Activated CD4-positive, alpha-beta T cell treated with anti-CD3 and anti-CD28 coated beads for 36 hours (primary cell): ENCODE measurements around the gene CRYGS. TPM values are rescaled to one million over a fixed set of nuclear protein-coding genes. Genes with fewer than 3 reads are reported as not detected.
A peak's percentile ranks its signal among the peaks of the same experiment; 100 is the strongest.
"Not testable (repeated sequence)": the region's sequence is repeated elsewhere in the genome, so short reads cannot be mapped to it uniquely, and the experiment has no call there.

Experiments used
- ATAC-seq: fragments of 200-7000 bp; cut with Tn5 transposase; one replicate; pipeline ENCODE4 v1.10.0; 2021; ENCODE audit warnings: mild to moderate bottlenecking, moderate library complexity
- CTCF ChIA-PET: fragments of 350-600 bp; sonication (Branson Sonifier 250); formaldehyde crosslinking; loops from one replicate; lab custom pipeline; 2021; ENCODE audit warnings: antibody characterized with exemption; lab: Charles Lee
- POLR2A ChIA-PET: fragments of 350-600 bp; sonication (Branson Sonifier 250); formaldehyde crosslinking; loops from one replicate; lab custom pipeline; 2021; ENCODE audit warnings: antibody characterized with exemption, inconsistent platforms; lab: Charles Lee
- DNase-seq: peaks from one replicate; pipeline ENCODE4 v3.0.0-alpha.2; 2020
- H3K27ac Mint-ChIP-seq: one replicate; pipeline ENCODE4 v1.8.0; 2021; ENCODE audit warnings: mixed read lengths
- H3K27me3 Mint-ChIP-seq: one replicate; pipeline ENCODE4 v1.8.0; 2021; ENCODE audit warnings: mixed read lengths
- H3K36me3 Mint-ChIP-seq: one replicate; pipeline ENCODE4 v1.8.0; 2021; ENCODE audit warnings: low read depth, mixed read lengths
- H3K4me1 Mint-ChIP-seq: one replicate; pipeline ENCODE4 v1.8.0; 2021; ENCODE audit warnings: mixed read lengths
- H3K4me3 Mint-ChIP-seq: one replicate; pipeline ENCODE4 v1.8.0; 2021; ENCODE audit warnings: mild to moderate bottlenecking, moderate library complexity, mixed read lengths
- H3K9me3 Mint-ChIP-seq: one replicate; pipeline ENCODE4 v1.8.0; 2021; ENCODE audit warnings: low read depth, mixed read lengths
- intact Hi-C, 2 experiments: fragments of 100-400 bp; cut with DNase I in 1 of 2; cut with micrococcal nuclease in 1 of 2; formaldehyde crosslinking; loops; one replicate each; pipeline versions ENCODE4 v1.14.2 to v1.15.1; 2022 to 2024; cut with DNase I, micrococcal nuclease
- total RNA-seq, 2 experiments: library from RNA; stranded (reverse); gene quantifications; one replicate each; pipeline ENCODE4 v1.2.3, GENCODE V29; 2021

The CRYGS gene
- total RNA-seq, 2 experiments from 2014 or later: 1.6 to 1.7 TPM

- Mint-ChIP-seq H3K4me1 (peaks cover 71% of the 10 kb centered on the region), H3K9me3 (no peaks in the 10 kb centered on the region), H3K36me3 (no peaks in the 10 kb centered on the region), H3K27me3 (no peaks in the 10 kb centered on the region), H3K27ac (peak overlapping the region; percentile 70), H3K4me3 (peak overlapping the region; percentile 11)
- ATAC-seq: no peak
- intact Hi-C loops: loop anchor here (1.0 to 5.0 kb wide), 4 partner anchors 11 to 372 kb away; no protein-coding TSS in a partner anchor
- CTCF ChIA-PET: interaction anchor here (0.6 to 1.5 kb wide), 4 partner anchors 24 to 107 kb away, joined by 3 to 11 read pairs (median 6); no protein-coding TSS in a partner anchor
- DNase-seq: peak; percentile 41
- POLR2A ChIA-PET: interaction anchor here (0.7 kb wide), 1 partner anchor 25 kb away, joined by 6 read pairs; no protein-coding TSS in a partner anchor
Observed at GRCh38 chr3:186510374-186511079, 33.7 kb downstream of the CRYGS start.

GRCh38 chr3:186509423-186509822, 34.8 kb downstream of the CRYGS start:
- intact Hi-C loops: no loop called here
- Mint-ChIP-seq H3K27me3 (no peaks in the 10 kb centered on the region), H3K9me3 (no peaks in the 10 kb centered on the region), H3K4me1 (peaks cover 60% of the 10 kb centered on the region), H3K36me3 (no peaks in the 10 kb centered on the region), H3K27ac (no peak overlapping the region), H3K4me3 (no peak overlapping the region)
- ChIA-PET POLR2A (no interaction called here), CTCF (interaction anchor here (1.5 kb wide), 1 partner anchor 30 kb away, joined by 4 read pairs; no protein-coding TSS in a partner anchor)
- ATAC-seq (no peak), DNase-seq (no peak)

- H3K36me3 Mint-ChIP-seq: no peaks in the 10 kb centered on the region
- intact Hi-C loops: no loop called here
- peak; percentile 76 for ATAC-seq
- H3K27ac Mint-ChIP-seq: peak overlapping the region; percentile 38
- DNase-seq: peak; percentile 76
- H3K27me3 Mint-ChIP-seq: no peaks in the 10 kb centered on the region
- POLR2A ChIA-PET: interaction anchor here (0.7 to 1.7 kb wide), 4 partner anchors 12 to 34 kb away, joined by 3 to 14 read pairs (median 3); no protein-coding TSS in a partner anchor
- no peak overlapping the region for H3K4me3 Mint-ChIP-seq
- H3K9me3 Mint-ChIP-seq: no peaks in the 10 kb centered on the region
- peaks cover 45% of the 10 kb centered on the region for H3K4me1 Mint-ChIP-seq
- CTCF ChIA-PET: interaction anchor here (0.5 to 1.5 kb wide), 6 partner anchors 10 to 370 kb away, joined by 3 to 11 read pairs (median 3); no protein-coding TSS in a partner anchor
Observed at GRCh38 chr3:186506857-186507256, 37.3 kb downstream of the CRYGS start.

GRCh38 chr3:186506191-186506739, 37.9 kb downstream of the CRYGS start:
- Mint-ChIP-seq H3K27ac (peak overlapping the region; percentile 37), H3K36me3 (no peaks in the 10 kb centered on the region), H3K4me1 (peaks cover 39% of the 10 kb centered on the region), H3K27me3 (no peaks in the 10 kb centered on the region), H3K9me3 (no peaks in the 10 kb centered on the region), H3K4me3 (no peak overlapping the region)
- ChIA-PET CTCF (interaction anchor here (0.7 to 1.5 kb wide), 3 partner anchors 10 to 371 kb away, joined by 3 to 11 read pairs (median 3); no protein-coding TSS in a partner anchor), POLR2A (interaction anchor here (0.9 to 1.7 kb wide), 3 partner anchors 12 to 33 kb away, joined by 3 to 14 read pairs (median 3); no protein-coding TSS in a partner anchor)
- intact Hi-C loops: no loop called here
- DNase-seq: no peak
- ATAC-seq: no peak

GRCh38 chr3:186502966-186503712, 41.0 kb downstream of the CRYGS start:
- no peak for DNase-seq
- H3K27ac Mint-ChIP-seq: no peak overlapping the region
- peaks cover 6% of the 10 kb centered on the region for H3K9me3 Mint-ChIP-seq
- H3K4me3 Mint-ChIP-seq: no peak overlapping the region
- POLR2A ChIA-PET: no interaction called here
- peaks cover 21% of the 10 kb centered on the region for H3K4me1 Mint-ChIP-seq
- CTCF ChIA-PET: interaction anchor here (0.6 to 0.9 kb wide), 4 partner anchors 8 to 37 kb away, joined by 3 to 5 read pairs (median 4); no protein-coding TSS in a partner anchor
- no peak for ATAC-seq
- no peaks in the 10 kb centered on the region for H3K27me3 Mint-ChIP-seq
- intact Hi-C loops: no loop called here
- no peaks in the 10 kb centered on the region for H3K36me3 Mint-ChIP-seq

GRCh38 chr3:186502138-186502948, 41.8 kb downstream of the CRYGS start:
- H3K9me3 Mint-ChIP-seq: peaks cover 6% of the 10 kb centered on the region
- DNase-seq (peak; percentile 20), ATAC-seq (peak; percentile 34)
- peaks cover 21% of the 10 kb centered on the region for H3K4me1 Mint-ChIP-seq
- H3K36me3 Mint-ChIP-seq: no peaks in the 10 kb centered on the region
- no peaks in the 10 kb centered on the region for H3K27me3 Mint-ChIP-seq
- H3K27ac Mint-ChIP-seq: no peak overlapping the region
- intact Hi-C loops: no loop called here
- ChIA-PET CTCF (interaction anchor here (0.7 kb wide), 1 partner anchor 1103 kb away, joined by 3 read pairs; no protein-coding TSS in a partner anchor), POLR2A (no interaction called here)
- H3K4me3 Mint-ChIP-seq: no peak overlapping the region

GRCh38 chr3:186499949-186500348, 44.2 kb downstream of the CRYGS start:
- H3K27me3 Mint-ChIP-seq, H3K27ac Mint-ChIP-seq, H3K36me3 Mint-ChIP-seq, intact Hi-C loops, POLR2A ChIA-PET, H3K9me3 Mint-ChIP-seq, H3K4me3 Mint-ChIP-seq, DNase-seq, ATAC-seq: not testable (repeated sequence)
- CTCF ChIA-PET: interaction anchor here (0.6 to 1.9 kb wide), 4 partner anchors 8 to 35 kb away, joined by 3 to 7 read pairs (median 4); no protein-coding TSS in a partner anchor
- peaks cover 10% of the 10 kb centered on the region for H3K4me1 Mint-ChIP-seq

- DNase-seq, H3K9me3 Mint-ChIP-seq, H3K27me3 Mint-ChIP-seq, H3K4me1 Mint-ChIP-seq, POLR2A ChIA-PET, H3K36me3 Mint-ChIP-seq, intact Hi-C loops, ATAC-seq, H3K4me3 Mint-ChIP-seq, H3K27ac Mint-ChIP-seq: not testable (repeated sequence)
- CTCF ChIA-PET: interaction anchor here (0.9 kb wide), 1 partner anchor 117 kb away, joined by 3 read pairs; no protein-coding TSS in a partner anchor
Observed at GRCh38 chr3:186498022-186498421, 46.2 kb downstream of the CRYGS start.

GRCh38 chr3:186497608-186498007, 46.6 kb downstream of the CRYGS start:
- Mint-ChIP-seq H3K36me3 (no peaks in the 10 kb centered on the region), H3K4me3 (no peak overlapping the region), H3K27ac (no peak overlapping the region), H3K27me3 (no peaks in the 10 kb centered on the region), H3K4me1 (peaks cover 2% of the 10 kb centered on the region), H3K9me3 (peaks cover 6% of the 10 kb centered on the region)
- DNase-seq: no peak
- no peak for ATAC-seq
- CTCF ChIA-PET: interaction anchor here (0.9 to 1.0 kb wide), 2 partner anchors 21 to 117 kb away, joined by 3 to 4 read pairs; no protein-coding TSS in a partner anchor
- POLR2A ChIA-PET: no interaction called here
- intact Hi-C loops: no loop called here

- intact Hi-C loops: no loop called here
- Mint-ChIP-seq H3K27me3 (no peaks in the 10 kb centered on the region), H3K36me3 (no peaks in the 10 kb centered on the region), H3K4me1 (no peaks in the 10 kb centered on the region), H3K4me3 (no peak overlapping the region), H3K27ac (no peak overlapping the region), H3K9me3 (peaks cover 6% of the 10 kb centered on the region)
- POLR2A ChIA-PET: no interaction called here
- CTCF ChIA-PET: interaction anchor here (0.6 to 2.9 kb wide), 7 partner anchors 22 to 81 kb away, joined by 3 to 11 read pairs (median 4); no protein-coding TSS in a partner anchor
- DNase-seq (no peak), ATAC-seq (no peak)
Observed at GRCh38 chr3:186496635-186497034, 47.5 kb downstream of the CRYGS start.
